ENCODE measurements around the gene MS4A15.

DNA sequence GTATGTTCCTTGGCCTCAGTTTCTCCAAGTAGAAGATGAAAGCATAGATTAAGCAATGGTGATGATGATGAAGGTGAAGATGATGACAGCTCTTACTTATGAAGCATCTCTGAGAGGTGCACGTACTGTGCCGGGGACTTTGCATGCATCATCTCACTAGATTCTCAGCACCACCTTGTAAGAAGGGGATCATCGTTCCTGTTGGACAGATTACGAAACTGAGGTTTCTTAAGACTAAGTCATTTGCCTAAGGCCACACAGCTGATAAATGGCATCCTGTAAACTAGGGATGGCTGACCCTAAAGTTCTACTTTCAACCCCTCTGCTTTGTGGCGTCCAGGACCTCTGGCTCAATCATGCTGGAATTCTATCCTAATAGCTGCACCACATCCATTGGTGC, 8.7 kb downstream of the MS4A15 start:
- TF ChIP-seq, protein P1, sequence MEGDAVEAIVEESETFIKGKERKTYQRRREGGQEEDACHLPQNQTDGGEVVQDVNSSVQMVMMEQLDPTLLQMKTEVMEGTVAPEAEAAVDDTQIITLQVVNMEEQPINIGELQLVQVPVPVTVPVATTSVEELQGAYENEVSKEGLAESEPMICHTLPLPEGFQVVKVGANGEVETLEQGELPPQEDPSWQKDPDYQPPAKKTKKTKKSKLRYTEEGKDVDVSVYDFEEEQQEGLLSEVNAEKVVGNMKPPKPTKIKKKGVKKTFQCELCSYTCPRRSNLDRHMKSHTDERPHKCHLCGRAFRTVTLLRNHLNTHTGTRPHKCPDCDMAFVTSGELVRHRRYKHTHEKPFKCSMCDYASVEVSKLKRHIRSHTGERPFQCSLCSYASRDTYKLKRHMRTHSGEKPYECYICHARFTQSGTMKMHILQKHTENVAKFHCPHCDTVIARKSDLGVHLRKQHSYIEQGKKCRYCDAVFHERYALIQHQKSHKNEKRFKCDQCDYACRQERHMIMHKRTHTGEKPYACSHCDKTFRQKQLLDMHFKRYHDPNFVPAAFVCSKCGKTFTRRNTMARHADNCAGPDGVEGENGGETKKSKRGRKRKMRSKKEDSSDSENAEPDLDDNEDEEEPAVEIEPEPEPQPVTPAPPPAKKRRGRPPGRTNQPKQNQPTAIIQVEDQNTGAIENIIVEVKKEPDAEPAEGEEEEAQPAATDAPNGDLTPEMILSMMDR (IDR thresholded peaks at IDR 0.05), result no peak
- TF ChIP-seq POLR2A (IDR thresholded peaks at IDR 0.05), result no peak
